GM21423 (cell line): Measurements from ENCODE around the gene CD1C.
"Not testable (repeated sequence)": the region's sequence is repeated elsewhere in the genome, so short reads cannot be mapped to it uniquely, and the experiment has no call there.

Experiments used
- ATAC-seq: cut with Tn5 transposase; IDR thresholded peaks from one replicate; pipeline ENCODE4 v1.9.1; 2021; ENCODE audit warnings: mild to moderate bottlenecking, moderate library complexity; ENCODE audit not compliant: unreplicated experiment

CD1C gene

DNA sequence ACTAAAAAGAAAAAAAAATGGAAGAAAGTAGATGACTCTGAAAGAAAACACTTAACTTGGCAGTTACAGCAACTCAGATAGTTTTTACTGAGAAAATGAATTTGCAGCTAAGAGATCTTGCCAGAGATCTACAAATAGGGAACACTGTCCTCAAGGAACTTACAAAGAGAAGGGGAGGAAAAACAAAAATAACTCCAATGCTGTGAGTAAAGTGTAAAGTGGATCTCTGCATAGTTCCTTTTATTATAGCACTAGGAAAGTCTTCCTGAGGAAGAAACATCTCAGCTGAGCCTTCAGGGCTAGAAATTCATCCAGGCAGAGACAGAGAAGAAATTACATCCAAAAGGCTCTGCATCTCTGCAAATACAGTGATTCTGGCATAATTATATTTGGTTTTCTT, 37.8 kb downstream of the CD1C start:
- no peak for ATAC-seq

DNA sequence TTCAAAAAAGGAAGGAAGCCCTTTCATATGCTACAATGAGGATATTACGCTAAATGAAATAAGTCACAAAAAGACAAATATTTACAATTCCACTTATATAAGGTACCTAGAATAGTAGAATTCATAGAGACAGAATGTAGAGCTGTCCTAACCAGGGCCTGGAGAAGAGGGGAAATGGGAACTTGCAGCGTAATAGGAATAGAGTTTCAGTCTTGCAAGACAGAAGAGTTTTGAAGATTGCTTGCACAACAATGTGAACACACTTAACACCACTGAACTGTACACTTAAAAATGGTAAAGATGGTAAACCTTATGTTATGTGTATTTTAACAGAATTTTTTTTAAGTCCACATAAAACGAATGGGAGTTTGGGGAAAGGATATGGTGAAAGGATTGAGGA, 38.7 kb downstream of the CD1C start:
- no peak for ATAC-seq

DNA sequence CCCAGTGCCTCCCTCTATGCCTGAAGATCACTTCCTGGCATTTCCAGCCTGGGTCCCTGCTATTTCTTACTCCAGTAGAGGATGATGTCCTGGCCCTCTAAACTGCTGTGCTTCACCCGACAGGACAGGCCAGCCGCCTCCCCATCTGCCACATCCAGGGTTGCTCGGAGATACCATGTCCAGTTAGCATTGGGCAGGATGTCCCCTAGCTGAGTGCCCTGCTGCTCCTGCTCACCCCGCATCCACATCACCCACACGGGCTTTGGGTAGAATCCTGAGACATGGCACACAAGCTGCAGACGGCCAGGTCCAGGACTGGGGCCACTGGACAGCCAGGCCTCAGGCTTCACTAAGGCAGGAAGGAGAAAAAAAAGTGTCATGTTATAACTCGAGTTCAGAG, 39.6 kb downstream of the CD1C start:
- no peak for ATAC-seq

DNA sequence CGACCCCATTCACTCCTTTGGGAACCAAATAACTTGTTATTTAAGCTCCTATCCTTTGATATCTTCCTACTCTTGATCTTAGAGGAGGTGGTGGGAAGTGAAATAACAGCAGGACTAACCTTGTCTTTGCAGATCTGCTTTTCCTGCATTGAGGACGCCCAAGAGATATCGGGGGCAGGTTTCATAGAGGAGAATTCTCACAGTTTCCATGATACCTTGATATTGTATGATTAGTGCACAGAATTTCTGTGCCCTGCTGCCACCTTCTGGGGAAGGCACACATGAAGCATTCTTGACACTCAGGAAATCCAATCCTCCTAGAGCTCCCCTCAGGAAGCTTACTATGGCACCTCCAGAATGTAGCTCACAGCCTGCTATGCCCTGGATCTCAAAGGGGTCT, 40.0 kb downstream of the CD1C start:
- no peak for ATAC-seq

DNA sequence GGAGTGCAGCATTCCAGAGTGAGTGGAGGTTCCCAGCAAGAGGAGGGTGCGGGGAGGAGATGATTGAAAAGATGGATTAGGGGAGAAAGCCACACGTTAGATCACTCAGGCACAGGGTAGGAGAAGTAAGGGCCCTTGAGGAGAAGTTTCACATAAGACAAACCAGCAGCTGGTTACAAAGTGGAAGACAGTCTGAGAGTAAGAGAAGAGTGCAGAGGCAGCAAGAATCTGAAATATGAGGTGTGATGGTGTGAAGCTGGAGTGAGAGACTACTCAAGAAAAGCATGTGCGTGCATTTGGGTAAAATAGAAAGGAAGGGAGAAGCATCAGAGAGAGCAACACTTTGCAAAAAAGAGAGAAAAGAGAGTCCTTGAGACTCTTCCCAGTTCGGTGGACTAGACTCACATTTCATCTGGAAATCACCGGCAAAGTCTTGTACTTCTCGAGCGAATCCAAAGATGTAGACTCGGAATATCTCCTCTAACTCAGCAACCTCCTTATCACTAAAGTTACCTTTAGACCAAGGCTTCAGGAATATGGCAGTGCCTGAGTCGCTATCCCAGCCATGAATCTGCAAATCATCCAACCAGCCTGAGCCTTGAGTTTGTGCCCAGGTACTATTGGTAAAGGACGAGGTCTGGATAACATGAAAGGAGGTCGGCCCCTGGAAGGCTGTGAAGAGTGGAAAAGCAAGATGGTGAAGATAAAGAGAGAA, 40.8 kb downstream of the CD1C start:
- no peak for ATAC-seq

DNA sequence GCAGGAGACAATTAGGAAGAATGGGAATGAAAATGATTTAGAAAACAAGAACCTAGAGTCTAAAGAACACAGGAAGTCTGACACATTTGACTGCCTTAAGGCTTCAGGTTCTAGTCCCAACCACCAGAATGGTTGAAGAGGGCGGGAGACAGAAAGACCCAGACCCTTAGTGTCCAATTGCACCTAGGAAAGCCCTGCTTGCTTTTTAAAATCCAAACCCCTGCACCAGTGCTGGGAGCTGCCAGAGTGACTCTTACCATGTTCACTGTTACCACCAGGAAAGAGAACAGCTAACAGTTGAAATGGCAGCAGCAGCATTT, 41.3 kb downstream of the CD1C start:
- ATAC-seq = no peak

DNA sequence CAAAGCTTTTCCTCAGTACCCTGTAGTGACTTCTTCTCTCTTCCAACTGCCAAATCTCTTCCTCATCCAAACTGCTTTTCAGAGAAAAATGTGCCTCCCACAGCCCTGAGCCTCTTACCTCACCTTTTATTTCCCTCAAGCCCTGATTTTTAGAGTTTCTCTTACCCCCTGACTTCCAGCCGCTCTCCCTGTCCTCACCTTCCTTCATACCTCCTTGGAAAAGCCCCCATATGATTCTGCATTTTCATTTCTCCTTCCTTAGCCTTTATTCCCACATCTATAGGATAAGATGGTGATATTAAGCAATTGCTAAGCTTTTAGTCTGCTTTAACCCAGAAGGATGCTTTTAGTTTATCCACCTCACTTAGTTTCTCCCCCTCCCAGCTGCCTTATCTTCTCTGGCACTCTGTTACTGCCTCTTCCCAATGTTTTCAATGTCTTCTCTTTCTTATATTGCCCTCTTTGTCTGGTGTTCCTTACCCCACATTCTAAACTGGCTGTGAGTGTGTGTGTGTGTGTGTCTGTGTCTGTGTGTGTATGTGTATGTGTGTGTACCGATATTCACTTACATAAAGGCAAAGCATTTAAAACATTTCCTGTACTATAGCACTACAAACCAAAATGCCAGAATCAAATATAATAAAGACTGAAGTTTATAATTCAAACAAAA, 41.9 kb downstream of the CD1C start, which contains the start of gene CD1B:
Gene CD1B, minus strand, starts transcription at position 51 of the 670 bp plus-strand sequence. CDS start 108 bp downstream, outside the sequence.
- no peak for ATAC-seq

DNA sequence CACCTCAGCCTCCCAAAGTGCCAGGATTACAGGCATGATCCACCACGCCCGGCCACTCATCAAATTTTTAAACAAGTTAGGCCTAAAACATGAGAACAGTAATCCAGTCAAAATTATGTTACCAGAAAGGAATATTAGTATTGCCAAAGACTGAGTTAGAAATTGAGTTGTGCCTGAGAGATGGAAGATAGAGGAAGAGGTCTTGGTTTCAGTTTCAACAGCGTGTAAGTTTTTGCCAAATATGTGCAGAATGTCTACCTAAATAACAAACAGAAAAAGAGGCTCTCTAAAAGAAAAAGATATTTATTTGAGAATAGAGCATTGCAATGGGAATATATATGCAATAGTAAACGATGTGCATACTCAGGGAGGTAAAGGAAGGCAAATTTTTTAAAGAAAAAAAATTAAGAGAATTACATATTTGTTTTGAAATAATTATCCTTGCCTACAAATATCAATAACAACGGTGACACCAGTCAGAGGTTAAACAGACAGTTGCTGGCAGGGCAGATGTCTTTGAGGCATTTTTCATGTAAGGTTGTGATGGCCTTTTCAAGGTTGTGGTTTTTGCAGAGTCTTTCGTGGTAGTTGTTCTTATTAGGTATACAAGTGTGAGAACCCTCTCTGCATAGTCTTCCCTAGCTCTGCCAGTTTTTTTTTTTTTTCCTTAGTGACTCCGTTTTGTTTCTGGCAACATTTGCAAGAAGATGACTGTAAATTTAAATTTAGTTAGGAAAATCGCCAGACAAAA, 43.9 kb downstream of the CD1C start:
- no peak for ATAC-seq

DNA sequence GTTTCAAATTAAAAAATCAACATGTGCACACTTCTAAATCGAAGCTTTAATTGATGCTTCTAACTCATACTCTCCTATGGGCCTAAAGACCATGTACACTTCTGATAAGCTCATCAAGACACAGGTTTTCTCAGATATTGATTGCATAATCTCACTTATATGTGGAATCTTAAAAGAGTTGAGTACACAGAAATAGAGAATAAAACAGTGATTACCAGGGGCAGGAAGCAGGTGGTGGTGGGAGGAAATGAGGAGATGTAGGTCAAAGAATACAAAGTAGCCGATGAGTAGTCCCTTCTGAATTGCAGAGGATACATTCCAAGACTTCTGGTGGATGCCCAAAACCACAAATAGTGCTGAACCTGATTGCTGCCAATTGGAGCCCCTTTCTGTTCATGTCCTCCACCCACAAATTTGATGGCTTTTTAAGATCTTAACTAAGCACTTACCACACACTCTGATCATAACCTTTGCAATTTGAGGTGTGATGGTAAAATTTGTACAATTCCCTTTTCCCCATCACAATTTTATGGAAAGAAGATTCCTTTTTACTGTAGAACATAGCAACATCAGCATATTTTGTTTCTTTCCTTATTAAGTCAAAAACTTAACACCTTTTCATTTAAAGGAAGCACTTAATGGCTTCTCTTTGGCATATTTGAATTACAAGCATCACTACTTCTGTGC, 44.9 kb downstream of the CD1C start:
- no peak for ATAC-seq

DNA sequence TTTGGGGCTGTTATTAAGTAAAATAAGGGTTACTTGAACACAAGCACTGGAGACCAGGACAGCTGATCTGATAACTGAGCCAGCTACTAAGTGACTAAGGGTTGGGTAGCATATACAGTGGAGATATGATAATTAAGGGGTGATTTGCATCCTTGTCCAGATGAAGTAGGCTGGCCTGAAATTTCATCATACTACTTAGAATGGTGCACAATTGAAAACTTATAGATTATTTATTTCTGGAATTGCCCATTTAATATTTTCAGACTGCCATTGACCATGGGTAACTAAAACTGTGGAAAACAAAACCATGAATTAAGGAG, 45.5 kb downstream of the CD1C start:
- no peak for ATAC-seq

DNA sequence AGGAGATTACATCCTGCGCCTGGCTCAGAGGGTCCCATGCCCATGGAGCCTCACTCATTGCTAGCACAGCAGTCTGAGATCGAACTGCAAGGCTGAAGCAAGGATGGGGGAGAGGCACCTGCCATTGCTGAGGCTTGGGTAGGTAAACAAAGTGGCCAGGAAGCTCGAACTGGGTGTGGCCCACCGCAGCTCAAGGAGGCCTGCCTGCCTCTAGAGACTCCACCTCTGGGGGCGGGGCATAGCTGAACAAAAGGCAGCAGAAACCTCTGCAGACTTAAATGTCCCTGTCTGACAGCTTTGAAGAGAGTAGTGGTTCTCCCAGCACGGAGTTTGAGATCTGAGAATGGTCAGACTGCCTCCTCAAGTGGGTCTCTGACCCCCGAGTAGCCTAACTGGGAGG, 46.7 kb downstream of the CD1C start:
- ATAC-seq = not testable (repeated sequence)
